Neural progenitor cell (in vitro differentiated cells): ENCODE results near the gene PHLPP1.

Experiments
- EZH2 ChIP-seq: fragments of 200-600 bp; sonication (generic); IDR thresholded peaks from 2 replicates; pipeline ENCODE4 v1.6.1; 2017; ENCODE audit warnings: antibody characterized with exemption, mild to moderate bottlenecking, moderate library complexity
- EZH2phosphoT487 ChIP-seq: fragments of 200-600 bp; sonication (generic); IDR thresholded peaks from 2 replicates; pipeline ENCODE4 v1.6.1; 2017; ENCODE audit warnings: antibody characterized with exemption
- TF ChIP-seq, protein P1 (sequence below): fragments of 200-600 bp; sonication (generic); IDR thresholded peaks from 2 replicates; pipeline ENCODE4 v1.5.1; 2017; ENCODE audit warnings: antibody characterized with exemption, mild to moderate bottlenecking

DNA sequence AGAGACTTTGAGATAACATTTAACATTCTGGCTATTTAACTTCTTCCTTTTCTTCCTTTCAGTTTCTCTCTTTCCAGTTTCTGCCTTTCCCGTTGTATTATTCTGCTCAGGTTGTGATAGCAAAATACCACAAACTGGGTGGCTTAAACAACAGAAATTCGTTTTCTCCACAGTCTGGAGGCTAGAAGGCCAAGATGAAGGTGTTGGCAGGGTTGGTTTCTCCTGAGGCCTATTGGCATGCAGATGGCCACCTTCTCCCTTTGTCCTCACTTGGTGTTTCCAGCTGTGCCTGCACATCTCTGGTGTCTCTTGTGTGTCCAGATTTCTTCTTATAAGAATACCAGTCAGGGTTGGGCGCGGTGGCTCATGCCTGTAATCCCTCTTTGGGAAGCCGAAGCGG is 34.0 kb downstream of the PHLPP1 start:
- TF ChIP-seq, protein P1, sequence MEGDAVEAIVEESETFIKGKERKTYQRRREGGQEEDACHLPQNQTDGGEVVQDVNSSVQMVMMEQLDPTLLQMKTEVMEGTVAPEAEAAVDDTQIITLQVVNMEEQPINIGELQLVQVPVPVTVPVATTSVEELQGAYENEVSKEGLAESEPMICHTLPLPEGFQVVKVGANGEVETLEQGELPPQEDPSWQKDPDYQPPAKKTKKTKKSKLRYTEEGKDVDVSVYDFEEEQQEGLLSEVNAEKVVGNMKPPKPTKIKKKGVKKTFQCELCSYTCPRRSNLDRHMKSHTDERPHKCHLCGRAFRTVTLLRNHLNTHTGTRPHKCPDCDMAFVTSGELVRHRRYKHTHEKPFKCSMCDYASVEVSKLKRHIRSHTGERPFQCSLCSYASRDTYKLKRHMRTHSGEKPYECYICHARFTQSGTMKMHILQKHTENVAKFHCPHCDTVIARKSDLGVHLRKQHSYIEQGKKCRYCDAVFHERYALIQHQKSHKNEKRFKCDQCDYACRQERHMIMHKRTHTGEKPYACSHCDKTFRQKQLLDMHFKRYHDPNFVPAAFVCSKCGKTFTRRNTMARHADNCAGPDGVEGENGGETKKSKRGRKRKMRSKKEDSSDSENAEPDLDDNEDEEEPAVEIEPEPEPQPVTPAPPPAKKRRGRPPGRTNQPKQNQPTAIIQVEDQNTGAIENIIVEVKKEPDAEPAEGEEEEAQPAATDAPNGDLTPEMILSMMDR, result no peak
- TF ChIP-seq EZH2 (no peak), EZH2phosphoT487 (no peak)
